A673 (cell line): ENCODE measurements around the gene ASPSCR1.

Experiments used
- EZH2 ChIP-seq: fragments of 200-600 bp; sonication (generic); IDR thresholded peaks from 2 replicates; pipeline ENCODE4 v1.6.1; 2017; ENCODE audit warnings: borderline replicate concordance, low read depth, mild to moderate bottlenecking, mixed read lengths, antibody characterized with exemption, low read length; ENCODE audit not compliant: poor library complexity, severe bottlenecking
- TF ChIP-seq, protein P1 (sequence below): fragments of 300-800, 200-600 bp; sonication (generic); conservative IDR thresholded peaks from 2 replicates; pipeline ENCODE4 v1.5.1; 2017; ENCODE audit warnings: low read depth, mild to moderate bottlenecking, antibody characterized with exemption, low read length, moderate library complexity, mixed read lengths

- TF ChIP-seq, protein P1, sequence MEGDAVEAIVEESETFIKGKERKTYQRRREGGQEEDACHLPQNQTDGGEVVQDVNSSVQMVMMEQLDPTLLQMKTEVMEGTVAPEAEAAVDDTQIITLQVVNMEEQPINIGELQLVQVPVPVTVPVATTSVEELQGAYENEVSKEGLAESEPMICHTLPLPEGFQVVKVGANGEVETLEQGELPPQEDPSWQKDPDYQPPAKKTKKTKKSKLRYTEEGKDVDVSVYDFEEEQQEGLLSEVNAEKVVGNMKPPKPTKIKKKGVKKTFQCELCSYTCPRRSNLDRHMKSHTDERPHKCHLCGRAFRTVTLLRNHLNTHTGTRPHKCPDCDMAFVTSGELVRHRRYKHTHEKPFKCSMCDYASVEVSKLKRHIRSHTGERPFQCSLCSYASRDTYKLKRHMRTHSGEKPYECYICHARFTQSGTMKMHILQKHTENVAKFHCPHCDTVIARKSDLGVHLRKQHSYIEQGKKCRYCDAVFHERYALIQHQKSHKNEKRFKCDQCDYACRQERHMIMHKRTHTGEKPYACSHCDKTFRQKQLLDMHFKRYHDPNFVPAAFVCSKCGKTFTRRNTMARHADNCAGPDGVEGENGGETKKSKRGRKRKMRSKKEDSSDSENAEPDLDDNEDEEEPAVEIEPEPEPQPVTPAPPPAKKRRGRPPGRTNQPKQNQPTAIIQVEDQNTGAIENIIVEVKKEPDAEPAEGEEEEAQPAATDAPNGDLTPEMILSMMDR = no peak
- no peak for TF ChIP-seq EZH2
Measured at GRCh38 chr17:82006468-82007227, 29.2 kb downstream of the ASPSCR1 start.
